SK-N-MC (cell line): ENCODE results near the gene SF3A2.
A peak's percentile ranks its signal among the peaks of the same experiment; 100 is the strongest.

Source experiments
- DNase-seq: peaks from one replicate; pipeline ENCODE4 v3.0.0-alpha.2; 2011; ENCODE audit warnings: low read depth, low spot score
- H3K27ac ChIP-seq: fragments of 200-600 bp; sonication (generic); 2 replicates; pipeline ENCODE4 v1.5.1; 2016; ENCODE audit warnings: mixed run types
- H3K36me3 ChIP-seq: fragments of 200-600 bp; sonication (generic); 2 replicates; pipeline ENCODE4 v1.6.1; 2017; ENCODE audit warnings: antibody characterized with exemption, low read length, mixed read lengths; ENCODE audit not compliant: insufficient read depth
- H3K4me3 ChIP-seq: fragments of 200-600 bp; sonication (generic); 2 replicates; pipeline ENCODE4 v1.5.1; 2016
- H3K9ac ChIP-seq: fragments of 200-600 bp; sonication (generic); 2 replicates; pipeline ENCODE4 v1.8.0; 2017; ENCODE audit warnings: mixed run types, mixed read lengths; ENCODE audit not compliant: insufficient read length
- H3K9me3 ChIP-seq: fragments of 200-600 bp; sonication (generic); 2 replicates; pipeline ENCODE4 v1.6.1; 2017; ENCODE audit warnings: low read depth, mild to moderate bottlenecking, antibody characterized with exemption, low read length, moderate library complexity, mixed read lengths
- EZH2 ChIP-seq: fragments of 200-600 bp; sonication (generic); IDR thresholded peaks from one replicate; pipeline ENCODE4 v1.6.1; 2017; ENCODE audit warnings: antibody characterized with exemption
- FOXP2 ChIP-seq: optimal IDR thresholded peaks from 2 replicates; pipeline ENCODE3; 2011; ENCODE audit warnings: mild to moderate bottlenecking, moderate library complexity; ENCODE audit not compliant: insufficient read depth; ENCODE audit errors: extremely low read length, control extremely low read depth
- POLR2AphosphoS5 ChIP-seq: IDR thresholded peaks from 2 replicates; pipeline ENCODE4 v1.6.1; 2012; ENCODE audit warnings: mild to moderate bottlenecking, low read depth, low read length, borderline replicate concordance

SF3A2 gene

DNA sequence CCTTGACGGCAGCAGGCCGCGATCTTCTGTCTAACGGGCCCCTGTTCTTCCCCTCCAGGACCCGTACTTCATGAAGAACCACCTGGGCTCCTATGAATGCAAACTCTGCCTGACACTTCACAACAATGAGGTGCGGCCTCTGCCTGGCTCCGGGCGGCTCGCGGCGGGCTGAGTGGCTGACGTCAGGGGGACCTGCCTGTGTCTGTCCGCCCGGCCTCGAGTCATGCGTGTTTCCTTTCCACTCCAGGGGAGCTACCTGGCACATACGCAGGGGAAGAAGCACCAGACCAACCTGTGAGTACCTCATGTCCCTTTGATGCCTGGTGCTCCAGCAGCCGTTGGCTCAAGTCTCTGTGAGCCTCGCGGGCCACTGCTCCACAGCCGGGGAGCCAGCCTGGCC, 7.9 kb downstream of the SF3A2 start:
- Histone ChIP-seq H3K9me3 (no peaks in the 10 kb centered on the region), H3K9ac (no peak overlapping the region), H3K27ac (no peak overlapping the region), H3K4me3 (no peak overlapping the region), H3K36me3 (peaks cover 66% of the 10 kb centered on the region)
- no peak for DNase-seq
- TF ChIP-seq FOXP2 (no peak), EZH2 (no peak), POLR2AphosphoS5 (no peak)

DNA sequence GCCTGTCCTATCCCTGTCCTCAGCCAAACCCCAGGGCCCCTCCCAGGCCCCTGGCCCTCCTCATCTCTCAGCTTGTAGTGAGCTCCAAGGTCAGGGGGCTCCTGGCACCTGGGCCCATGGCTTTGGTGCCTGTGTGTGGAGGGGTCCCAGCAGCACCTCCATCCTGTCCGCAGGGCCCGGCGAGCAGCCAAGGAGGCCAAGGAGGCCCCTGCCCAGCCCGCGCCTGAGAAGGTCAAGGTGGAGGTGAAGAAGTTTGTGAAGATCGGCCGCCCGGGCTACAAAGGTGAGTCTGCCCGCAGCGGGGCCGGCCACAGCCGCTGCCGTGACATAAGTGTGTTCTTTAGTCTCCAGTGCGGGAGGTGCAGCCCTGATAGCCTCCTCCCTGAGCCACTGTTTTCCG, 8.6 kb downstream of the SF3A2 start:
- no peak for TF ChIP-seq FOXP2
- TF ChIP-seq POLR2AphosphoS5, result no peak
- no peak for TF ChIP-seq EZH2
- Histone ChIP-seq H3K9ac (no peak overlapping the region), H3K4me3 (no peak overlapping the region), H3K36me3 (peaks cover 59% of the 10 kb centered on the region), H3K9me3 (no peaks in the 10 kb centered on the region), H3K27ac (no peak overlapping the region)
- DNase-seq, result no peak

DNA sequence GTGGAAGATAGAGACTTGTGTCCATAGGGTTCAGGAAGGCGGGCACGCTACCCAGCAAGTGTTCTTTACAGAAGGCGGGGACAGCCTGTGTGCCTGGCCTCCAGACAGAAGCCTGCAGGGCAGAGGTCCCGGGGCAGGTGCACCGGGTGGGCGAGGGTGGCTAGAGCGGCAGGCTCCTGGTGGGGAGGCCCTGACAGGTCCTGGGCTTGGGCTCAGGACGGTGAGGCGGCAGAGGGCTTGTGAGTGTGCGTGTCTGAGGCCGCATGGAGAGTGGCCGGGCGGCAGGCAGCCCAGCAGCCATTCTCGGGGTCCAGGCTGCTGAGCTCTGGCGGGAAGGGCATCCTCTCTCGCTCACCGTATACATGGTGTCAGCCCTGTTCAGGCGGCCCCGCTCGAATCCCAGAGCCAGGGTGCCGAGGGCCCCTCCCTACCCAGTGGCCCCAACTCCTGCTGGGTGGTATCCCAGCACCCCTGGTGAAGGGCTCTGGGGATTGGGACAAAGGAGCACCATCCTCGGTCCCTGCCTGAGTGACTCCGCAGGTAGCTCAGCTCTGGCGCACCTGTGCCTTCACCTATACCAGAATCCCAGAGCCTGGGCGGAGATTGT, 9.5 kb downstream of the SF3A2 start:
- DNase-seq, result no peak
- Histone ChIP-seq H3K9me3 (no peaks in the 10 kb centered on the region), H3K9ac (no peak overlapping the region), H3K4me3 (no peak overlapping the region), H3K36me3 (peaks cover 53% of the 10 kb centered on the region), H3K27ac (no peak overlapping the region)
- no peak for TF ChIP-seq POLR2AphosphoS5
- TF ChIP-seq FOXP2, result no peak
- TF ChIP-seq EZH2, result no peak

DNA sequence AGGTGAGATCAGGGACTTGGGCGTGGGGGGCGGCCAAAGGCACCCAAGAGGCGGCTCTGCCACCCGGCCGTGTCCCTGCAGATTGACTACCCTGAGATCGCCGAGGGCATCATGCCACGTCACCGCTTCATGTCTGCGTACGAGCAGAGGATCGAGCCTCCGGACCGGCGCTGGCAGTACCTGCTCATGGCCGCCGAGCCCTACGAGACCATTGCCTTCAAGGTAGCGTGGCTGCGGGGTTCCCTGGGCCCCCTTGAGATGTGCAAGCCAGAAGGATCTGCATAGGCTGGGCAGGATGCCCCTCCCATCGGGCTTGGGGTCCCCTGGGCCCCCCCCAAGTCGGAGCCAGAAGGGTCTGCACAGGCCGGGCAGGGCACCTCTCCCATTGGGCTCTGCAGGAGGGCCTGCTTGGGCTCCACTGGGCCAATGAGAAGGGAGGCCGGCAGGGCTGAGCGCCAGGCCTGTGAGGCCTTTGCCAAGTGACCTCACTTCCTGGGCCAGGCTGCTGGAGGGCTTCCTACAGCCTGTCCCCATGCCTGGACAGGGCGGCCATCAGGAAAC, 10.3 kb downstream of the SF3A2 start:
- H3K9me3 ChIP-seq, result no peaks in the 10 kb centered on the region
- TF ChIP-seq EZH2, result no peak
- no peak; the same call in 1 of the 2 replicates for TF ChIP-seq POLR2AphosphoS5
- no peak for TF ChIP-seq FOXP2
- no peak overlapping the region for H3K9ac ChIP-seq
- no peak for DNase-seq
- no peak overlapping the region for H3K4me3 ChIP-seq
- H3K27ac ChIP-seq, result no peak overlapping the region
- peaks cover 53% of the 10 kb centered on the region for H3K36me3 ChIP-seq

DNA sequence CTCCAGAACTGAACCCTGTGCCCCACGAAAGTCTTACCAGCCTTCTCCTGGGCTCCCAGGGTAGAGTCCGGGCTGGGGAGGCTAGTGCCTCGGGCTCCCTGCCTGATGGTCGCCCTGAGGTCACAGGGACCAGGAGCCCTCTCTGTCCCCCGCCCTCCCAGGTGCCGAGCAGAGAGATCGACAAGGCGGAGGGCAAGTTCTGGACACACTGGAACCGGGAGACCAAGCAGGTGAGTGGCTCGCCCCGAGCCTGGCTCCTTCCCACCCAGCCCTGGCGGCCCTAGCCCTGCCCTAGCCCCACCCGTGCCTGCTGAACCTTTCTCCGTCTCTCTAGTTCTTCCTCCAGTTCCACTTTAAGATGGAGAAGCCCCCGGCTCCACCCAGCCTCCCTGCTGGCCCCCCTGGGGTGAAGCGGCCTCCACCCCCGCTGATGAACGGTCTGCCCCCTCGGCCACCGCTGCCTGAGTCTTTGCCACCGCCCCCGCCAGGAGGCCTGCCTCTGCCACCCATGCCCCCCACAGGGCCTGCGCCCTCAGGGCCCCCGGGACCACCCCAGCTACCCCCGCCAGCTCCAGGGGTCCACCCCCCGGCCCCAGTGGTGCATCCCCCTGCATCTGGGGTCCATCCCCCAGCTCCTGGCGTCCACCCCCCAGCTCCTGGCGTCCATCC, 10.9 kb downstream of the SF3A2 start:
- Histone ChIP-seq H3K36me3 (peaks cover 52% of the 10 kb centered on the region), H3K4me3 (no peak overlapping the region), H3K27ac (no peak overlapping the region), H3K9me3 (no peaks in the 10 kb centered on the region), H3K9ac (no peak overlapping the region)
- DNase-seq, result no peak
- TF ChIP-seq FOXP2 (no peak), POLR2AphosphoS5 (no peak; the same call in 1 of the 2 replicates), EZH2 (no peak)

DNA sequence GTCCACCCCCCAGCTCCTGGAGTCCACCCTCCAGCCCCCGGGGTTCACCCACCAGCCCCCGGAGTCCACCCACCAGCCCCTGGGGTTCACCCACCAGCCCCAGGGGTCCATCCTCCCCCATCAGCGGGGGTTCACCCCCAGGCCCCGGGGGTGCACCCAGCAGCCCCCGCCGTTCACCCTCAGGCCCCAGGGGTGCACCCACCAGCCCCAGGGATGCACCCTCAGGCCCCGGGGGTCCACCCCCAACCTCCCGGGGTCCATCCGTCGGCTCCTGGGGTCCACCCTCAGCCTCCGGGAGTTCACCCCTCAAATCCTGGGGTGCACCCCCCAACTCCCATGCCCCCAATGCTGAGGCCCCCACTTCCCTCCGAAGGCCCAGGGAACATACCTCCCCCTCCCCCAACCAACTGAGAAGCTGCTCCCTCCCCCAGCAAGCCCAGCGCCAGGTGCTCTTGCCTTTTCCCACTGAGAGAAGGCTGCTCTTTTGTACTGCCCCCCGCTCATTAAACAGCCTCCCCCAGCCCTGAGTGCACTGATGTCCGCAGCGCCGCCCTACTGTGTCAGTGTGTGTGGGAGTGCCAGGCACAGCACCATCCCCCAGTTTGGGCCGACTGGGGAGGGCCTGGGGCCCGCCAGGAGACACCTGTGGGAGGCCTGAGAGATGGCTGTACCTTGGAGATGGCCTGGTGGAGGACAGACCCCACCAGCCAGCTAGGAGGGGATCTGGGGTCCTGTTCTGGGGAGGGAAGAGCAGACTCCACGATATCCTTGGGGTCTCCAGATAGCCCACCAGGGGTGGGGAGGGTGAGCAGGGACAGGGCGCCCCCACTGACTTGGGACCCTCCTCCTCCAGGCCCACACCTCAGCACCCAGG, 11.7 kb downstream of the SF3A2 start:
- no peak for DNase-seq
- TF ChIP-seq FOXP2, result no peak
- TF ChIP-seq EZH2, result no peak
- no peak for TF ChIP-seq POLR2AphosphoS5
- no peak overlapping the region for H3K4me3 ChIP-seq
- H3K9ac ChIP-seq, result no peak overlapping the region
- H3K9me3 ChIP-seq, result no peaks in the 10 kb centered on the region
- H3K36me3 ChIP-seq, result peaks cover 44% of the 10 kb centered on the region
- no peak overlapping the region for H3K27ac ChIP-seq

DNA sequence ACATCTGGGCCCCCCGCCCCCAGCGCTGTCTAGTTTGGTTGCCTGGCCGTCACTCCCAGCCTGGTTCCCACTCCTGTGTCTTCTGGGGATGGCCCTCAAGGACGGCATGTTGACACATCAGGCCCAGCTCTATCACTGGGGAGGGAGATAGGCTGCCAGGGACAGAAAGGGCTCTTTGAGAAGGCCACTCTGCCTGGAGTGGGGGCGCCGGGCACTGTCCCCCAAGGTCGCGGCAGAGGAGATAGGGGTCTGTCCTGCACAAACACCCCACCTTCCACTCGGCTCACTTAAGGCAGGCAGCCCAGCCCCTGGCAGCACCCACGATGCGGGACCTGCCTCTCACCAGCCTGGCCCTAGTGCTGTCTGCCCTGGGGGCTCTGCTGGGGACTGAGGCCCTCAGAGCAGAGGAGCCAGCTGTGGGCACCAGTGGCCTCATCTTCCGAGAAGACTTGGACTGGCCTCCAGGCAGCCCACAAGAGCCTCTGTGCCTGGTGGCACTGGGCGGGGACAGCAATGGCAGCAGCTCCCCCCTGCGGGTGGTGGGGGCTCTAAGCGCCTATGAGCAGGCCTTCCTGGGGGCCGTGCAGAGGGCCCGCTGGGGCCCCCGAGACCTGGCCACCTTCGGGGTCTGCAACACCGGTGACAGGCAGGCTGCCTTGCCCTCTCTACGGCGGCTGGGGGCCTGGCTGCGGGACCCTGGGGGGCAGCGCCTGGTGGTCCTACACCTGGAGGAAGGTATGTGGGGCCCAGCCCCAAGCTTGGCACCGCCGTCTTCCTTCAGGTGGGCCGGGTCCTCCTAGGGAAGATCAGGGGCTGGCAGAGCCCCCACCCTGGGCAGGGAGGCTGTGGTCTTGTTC, 12.6 kb downstream of the SF3A2 start, which contains the start of gene AMH:
Gene AMH (plus strand): TSS at position 314 of the 857 bp plus-strand sequence. CDS start 10 bp downstream, at position 324.
- no peak within 1 kb of the TSS for H3K4me3 ChIP-seq
- H3K27ac ChIP-seq, result no peak within 1 kb of the TSS
- TF ChIP-seq POLR2AphosphoS5 (peak; percentile 68), EZH2 (no peak)
- no peak for DNase-seq
- H3K36me3 ChIP-seq, result peaks cover 35% of the 10 kb centered on the region
- H3K9ac ChIP-seq, result no peak within 1 kb of the TSS
- no peaks in the 10 kb centered on the region for H3K9me3 ChIP-seq
